ENCODE data around the gene TSPAN31.
A peak's percentile ranks its signal among the peaks of the same experiment; 100 is the strongest.

TSPAN31 gene

DNA sequence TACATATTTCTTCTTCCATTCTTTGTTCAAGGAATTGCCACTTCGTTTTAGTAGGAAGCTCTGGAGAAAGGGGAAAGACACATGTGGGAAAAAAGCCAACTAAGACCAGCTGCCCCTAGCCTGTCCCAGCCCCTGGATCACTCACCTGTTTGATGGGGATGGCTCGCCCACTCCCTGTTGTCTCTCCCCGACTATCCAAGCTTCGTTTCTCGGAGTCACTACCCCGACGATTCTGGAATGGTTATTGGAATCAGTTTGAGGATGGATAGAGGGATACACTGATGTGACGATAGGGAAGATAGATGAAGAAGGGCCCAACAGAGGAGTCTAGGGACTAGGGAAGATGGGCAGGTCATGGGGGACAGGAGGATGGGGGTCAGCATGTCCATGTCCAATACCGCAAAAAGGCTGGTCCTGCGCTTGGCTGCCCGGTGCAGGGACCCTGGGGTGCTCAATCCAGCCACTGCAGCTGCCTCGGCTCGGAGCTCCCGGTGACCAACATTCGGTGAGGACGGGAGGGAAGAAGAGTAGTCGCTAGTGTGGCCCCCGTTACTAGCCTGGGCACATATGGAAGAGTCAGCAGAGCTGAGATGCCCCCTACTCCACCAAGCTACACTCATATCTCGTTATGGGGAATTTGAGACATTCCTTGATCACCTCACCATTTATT is 13.3 kb upstream of the TSPAN31 start:
- TF ChIP-seq, protein P1, sequence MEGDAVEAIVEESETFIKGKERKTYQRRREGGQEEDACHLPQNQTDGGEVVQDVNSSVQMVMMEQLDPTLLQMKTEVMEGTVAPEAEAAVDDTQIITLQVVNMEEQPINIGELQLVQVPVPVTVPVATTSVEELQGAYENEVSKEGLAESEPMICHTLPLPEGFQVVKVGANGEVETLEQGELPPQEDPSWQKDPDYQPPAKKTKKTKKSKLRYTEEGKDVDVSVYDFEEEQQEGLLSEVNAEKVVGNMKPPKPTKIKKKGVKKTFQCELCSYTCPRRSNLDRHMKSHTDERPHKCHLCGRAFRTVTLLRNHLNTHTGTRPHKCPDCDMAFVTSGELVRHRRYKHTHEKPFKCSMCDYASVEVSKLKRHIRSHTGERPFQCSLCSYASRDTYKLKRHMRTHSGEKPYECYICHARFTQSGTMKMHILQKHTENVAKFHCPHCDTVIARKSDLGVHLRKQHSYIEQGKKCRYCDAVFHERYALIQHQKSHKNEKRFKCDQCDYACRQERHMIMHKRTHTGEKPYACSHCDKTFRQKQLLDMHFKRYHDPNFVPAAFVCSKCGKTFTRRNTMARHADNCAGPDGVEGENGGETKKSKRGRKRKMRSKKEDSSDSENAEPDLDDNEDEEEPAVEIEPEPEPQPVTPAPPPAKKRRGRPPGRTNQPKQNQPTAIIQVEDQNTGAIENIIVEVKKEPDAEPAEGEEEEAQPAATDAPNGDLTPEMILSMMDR (IDR thresholded peaks at IDR 0.05): no peak

DNA sequence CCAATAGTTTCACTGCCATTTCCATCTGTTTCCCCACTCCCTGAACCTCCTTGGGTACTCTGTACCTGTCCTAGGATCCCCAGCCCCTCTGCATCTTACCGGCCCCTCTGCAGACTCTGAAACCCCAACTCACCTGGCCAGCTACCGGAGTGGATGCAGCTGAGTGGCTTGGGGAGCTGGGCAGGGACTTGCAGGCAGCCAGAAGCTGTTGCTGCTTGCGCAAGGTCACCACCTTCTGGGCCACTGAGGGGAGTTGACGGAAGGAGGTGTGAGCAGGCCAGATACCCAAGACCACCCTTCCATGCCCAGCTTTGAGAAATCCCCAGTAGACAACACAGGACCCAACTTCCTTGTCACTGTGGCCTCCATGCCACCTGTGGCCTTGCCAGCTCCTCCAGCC is 12.6 kb upstream of the TSPAN31 start:
- TF ChIP-seq, protein P1 (IDR thresholded peaks at IDR 0.05): no peak

DNA sequence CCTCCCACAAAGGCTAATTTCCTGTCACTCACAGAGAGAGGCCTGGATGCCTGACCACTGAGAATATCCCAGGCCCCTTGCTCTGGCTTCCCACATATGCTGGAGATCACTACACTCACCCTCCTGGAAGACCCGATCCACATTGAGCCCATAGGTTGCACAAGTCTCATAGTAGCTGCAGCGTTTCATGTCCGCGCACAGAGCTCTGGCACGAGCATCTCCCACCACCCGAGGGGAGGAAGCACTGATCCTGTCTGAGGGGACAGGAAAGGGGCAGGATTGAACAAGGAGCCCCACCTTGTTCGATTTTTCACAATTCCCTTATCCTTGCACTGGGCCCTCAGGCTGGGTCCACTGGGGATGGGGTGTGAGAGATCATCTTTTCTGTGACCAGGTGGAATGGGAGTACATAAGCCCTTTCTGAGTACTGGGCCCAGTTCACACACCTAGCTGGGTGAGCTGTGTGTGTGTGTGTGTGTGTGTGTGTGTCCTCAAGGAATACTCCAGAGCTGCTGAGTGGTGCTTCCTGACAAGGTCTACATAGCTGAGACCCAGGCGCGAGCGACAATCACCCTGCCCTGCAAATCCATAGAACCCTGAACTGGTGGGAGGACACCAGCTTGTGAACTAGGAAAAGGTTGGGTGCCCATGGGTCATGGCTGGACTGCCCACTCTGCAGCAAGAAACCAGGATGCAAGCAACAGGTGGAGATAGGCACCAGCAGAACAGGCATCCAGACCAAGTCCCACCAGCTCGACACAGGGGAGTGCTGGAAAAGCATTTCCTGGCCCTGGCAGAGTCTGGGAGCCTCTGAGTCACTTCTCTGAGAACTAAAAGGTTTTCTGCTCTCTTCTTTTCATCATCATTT is 11.9 kb upstream of the TSPAN31 start:
- TF ChIP-seq, protein P1 (IDR thresholded peaks at IDR 0.05): no peak

DNA sequence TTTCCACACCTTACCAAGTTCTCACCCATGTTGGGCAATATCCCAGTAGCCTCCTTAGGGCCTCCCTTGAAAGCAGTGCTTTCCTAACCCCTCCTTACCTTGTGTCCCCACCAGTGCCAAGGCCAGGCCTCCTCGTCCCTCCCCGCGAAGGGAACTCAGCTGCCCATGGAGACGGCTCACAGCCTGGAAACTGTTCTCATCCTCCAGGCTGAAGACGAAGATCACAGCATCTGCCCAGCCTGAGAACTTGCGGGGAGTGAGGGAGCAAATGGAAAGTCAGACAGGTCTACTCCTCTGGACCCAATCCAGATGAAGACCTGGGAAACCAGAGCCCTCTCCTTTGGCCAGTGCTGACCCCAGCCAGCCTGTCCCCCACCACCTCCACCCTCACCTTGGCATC is 10.9 kb upstream of the TSPAN31 start:
- TF ChIP-seq, protein P1 (IDR thresholded peaks at IDR 0.05): no peak

DNA sequence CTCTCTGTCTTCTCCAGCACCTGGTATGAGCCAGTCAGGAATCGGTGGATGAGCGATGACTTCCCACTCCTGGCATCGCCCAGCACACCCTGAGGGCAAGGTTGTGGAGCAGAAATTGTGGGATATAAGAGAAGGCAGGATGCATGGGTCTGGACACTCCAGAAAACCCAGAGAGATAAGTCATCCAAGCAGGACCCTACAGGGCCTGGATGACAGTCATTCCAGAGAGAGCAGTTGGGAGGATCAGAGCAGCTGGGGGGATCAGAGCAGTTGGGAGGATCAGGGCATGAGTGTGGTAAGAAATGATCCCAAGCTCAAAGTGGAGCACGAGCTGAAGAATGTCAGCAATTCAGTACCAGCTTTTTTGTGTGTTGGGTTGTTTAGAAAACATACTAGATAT is 10.2 kb upstream of the TSPAN31 start:
- TF ChIP-seq, protein P1 (IDR thresholded peaks at IDR 0.05): no peak

DNA sequence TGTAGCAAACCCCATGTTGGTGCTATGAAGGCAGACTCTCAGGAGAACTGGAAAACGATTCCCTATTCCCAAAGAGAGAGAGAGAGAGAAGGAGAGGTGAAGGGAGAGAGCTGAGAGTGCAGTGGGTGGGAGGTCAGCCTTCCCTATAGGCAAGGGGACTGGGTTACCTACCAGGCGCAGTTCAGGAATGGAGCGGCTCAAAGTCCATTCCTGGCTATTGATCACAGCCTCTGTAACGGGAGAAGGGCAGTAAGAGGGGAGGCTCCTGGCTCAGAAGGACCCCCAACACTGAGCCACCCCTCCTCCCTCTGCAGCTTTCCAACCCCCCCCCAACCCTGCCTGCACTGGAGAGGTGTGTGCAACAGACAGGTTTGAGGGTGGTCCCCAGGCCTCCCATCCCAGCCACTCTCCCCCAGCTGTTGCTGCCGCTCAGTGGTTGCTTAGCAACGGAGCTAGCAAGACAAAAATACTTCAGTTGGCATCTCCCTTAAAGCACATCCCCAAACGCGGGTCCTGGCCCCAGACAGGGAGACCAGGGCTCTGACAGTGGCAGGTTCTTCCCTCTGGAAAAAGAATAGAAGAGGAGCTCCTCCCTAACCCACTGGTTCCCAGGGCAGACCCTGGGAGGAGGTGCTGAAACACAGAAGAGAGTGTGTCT is 9.5 kb upstream of the TSPAN31 start:
- TF ChIP-seq, protein P1 (IDR thresholded peaks at IDR 0.05): no peak

DNA sequence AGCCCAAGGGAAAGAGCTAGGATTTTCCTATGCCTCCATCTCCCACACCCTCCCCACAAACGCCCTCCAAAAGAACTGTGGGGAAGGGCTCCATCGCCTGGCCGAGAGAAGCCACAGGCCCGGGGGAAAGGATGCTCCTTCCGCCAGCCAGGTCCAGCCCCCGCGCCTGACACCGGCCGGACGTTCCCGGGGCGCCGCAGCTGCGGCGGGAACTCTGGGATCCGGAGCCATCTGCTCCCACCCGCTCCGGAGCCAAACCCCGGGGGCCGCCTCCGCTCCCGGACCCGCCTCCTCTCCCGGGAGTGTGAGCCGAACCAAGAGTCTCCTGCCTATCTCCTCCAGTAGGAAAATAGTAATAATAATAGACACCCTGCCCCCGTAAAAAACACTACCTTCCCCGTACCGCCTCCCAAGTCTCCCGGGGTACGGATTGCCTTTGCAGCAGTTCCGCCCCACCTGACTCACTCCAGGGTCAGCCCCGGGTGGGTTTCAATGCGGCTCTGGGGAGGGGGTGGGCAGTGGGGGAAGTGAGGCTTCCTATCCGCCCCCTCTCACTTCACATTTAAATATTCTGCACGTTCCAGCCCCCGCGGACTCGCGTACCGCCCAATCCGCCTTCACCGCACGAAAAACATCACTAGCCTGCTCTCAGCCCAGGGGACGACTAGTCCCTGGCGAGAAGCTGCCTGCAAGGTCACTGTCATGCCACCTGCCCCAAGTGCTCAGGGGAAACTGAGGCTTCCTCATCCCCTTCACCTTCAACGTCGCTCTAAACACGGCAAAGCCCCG is 8.7 kb upstream of the TSPAN31 start:
- TF ChIP-seq, protein P1 (IDR thresholded peaks at IDR 0.05): peak; percentile 27
